Spleen (tissue), 11 donors: Measurements from ENCODE around the gene UGT1A9. TPM values are rescaled to one million over a fixed set of nuclear protein-coding genes. Genes with fewer than 3 reads are reported as not detected.
"Not testable (repeated sequence)": the region's sequence is repeated elsewhere in the genome, so short reads cannot be mapped to it uniquely, and the experiment has no call there.

ENCODE experiments used
- DNase-seq: peaks from one replicate; pipeline ENCODE4 v3.0.0-alpha.2; 2020
- H3K27ac ChIP-seq, 8 donors: fragments of 200-600 bp; sonication (generic) in 7 of 8; 1 replicate in 4 of 8; 2 replicates in 4 of 8; pipeline versions ENCODE4 v1.5.0 to v1.8.0; 2016 to 2021; ENCODE audit warnings: inconsistent platforms in 4 of 8, mild to moderate bottlenecking in 4 of 8, moderate library complexity in 1 of 8
- H3K27me3 ChIP-seq, 7 donors: fragments of 200-600 bp; sonication (generic) in 6 of 7; replicated peaks in 1 of 7; 1 replicate in 4 of 7; 2 replicates in 3 of 7; pipeline versions ENCODE4 v1.5.0 to v1.8.0; 2016 to 2021; ENCODE audit warnings: inconsistent platforms in 3 of 7, mild to moderate bottlenecking in 1 of 7
- H3K36me3 ChIP-seq, 6 donors: fragments of 200-600 bp; sonication (generic) in 5 of 6; 1 replicate in 4 of 6; 2 replicates in 2 of 6; pipeline versions ENCODE4 v1.5.0 to v1.8.0; 2016 to 2021; ENCODE audit warnings: inconsistent platforms in 2 of 6
- H3K4me1 ChIP-seq, 6 donors: fragments of 200-600 bp; sonication (generic) in 5 of 6; 1 replicate in 3 of 6; 2 replicates in 3 of 6; pipeline versions ENCODE4 v1.5.0 to v1.8.0; 2016 to 2021; ENCODE audit warnings: inconsistent platforms in 3 of 6
- H3K4me3 ChIP-seq, 8 donors: fragments of 200-600 bp; sonication (generic) in 7 of 8; 1 replicate in 4 of 8; 2 replicates in 4 of 8; pipeline versions ENCODE4 v1.5.0 to v1.8.0; 2016 to 2021; ENCODE audit warnings: inconsistent platforms in 4 of 8, mild to moderate bottlenecking in 4 of 8, moderate library complexity in 2 of 8
- H3K9me3 ChIP-seq, 8 donors: fragments of 200-600 bp; sonication (generic) in 7 of 8; 1 replicate in 4 of 8; 2 replicates in 4 of 8; pipeline versions ENCODE4 v1.5.0 to v1.8.0; 2016 to 2021; ENCODE audit warnings: inconsistent platforms in 4 of 8
- POLR2A ChIP-seq, 3 donors: fragments of 450-650 bp; IDR thresholded peaks; one replicate each; pipeline ENCODE4 v1.5.1; 2017; ENCODE audit warnings: antibody characterized with exemption in 3 of 3, mild to moderate bottlenecking in 1 of 3
- POLR2AphosphoS5 ChIP-seq, 3 donors: sonication (generic); formaldehyde crosslinking; IDR thresholded peaks; one replicate each; pipeline ENCODE4 v1.5.1; 2017; ENCODE audit warnings: antibody characterized with exemption in 3 of 3
- whole genome bisulfite sequencing, 5 donors: extraction: QIAGEN DNeasy Blood & Tissue Kit in 3 of 5; methylation state at CpG; one replicate each; pipeline versions ENCODE4 v1.1.5 to v1.1.7; 2013 to 2018; 5-methylcytosine and 5-hydroxymethylcytosine counted together
- intact Hi-C: fragments of 100-400 bp; cut with DNase I; formaldehyde crosslinking; loops from one replicate; pipeline ENCODE4 v1.15.0; 2023; ENCODE audit warnings: low total_unique reads
- polyA plus RNA-seq, 3 donors: library from polyadenylated mRNA; stranded (reverse); fragments of 200-250 nt; gene quantifications; one replicate each; pipeline ENCODE4 v1.2.1, GENCODE V29; 2013
- total RNA-seq, 7 donors: library from RNA; depleted of rRNA in 3 of 7; stranded (reverse); fragments of >200 nt in 3 of 7; fragmentation: NEBNext Ultra II Directional in 4 of 7; extraction: Animal tissue kit (Norgen Biotek cat#: 25700) in 4 of 7; gene quantifications; one replicate each; pipeline versions ENCODE4 v1.1.0 to v1.2.1, GENCODE V29; 2016 to 2021
- TF ChIP-seq, protein P1 (sequence below), 11 experiments: fragments of 200-600 bp in 7 of 11; fragments of 450-650 bp in 4 of 11; sonication (generic) in 4 of 11; IDR thresholded peaks in 8 of 11; conservative IDR thresholded peaks in 3 of 11; 1 replicate in 7 of 11; 2 replicates in 4 of 11; pipeline versions ENCODE4 v1.4.0 to v1.8.0; 2016 to 2021; ENCODE audit warnings: antibody characterized with exemption in 11 of 11, inconsistent platforms in 4 of 11, mild to moderate bottlenecking in 1 of 11
- donor health status: healthy with polysubstance abuse.
- donor health status: DM: no; HTN: no; CAD: no; lungs with moderate emphysema.
- donor health status: DM: no; HTN: no; CAD: no.
- donor health status: Bipolar disorder and iron deficiency.
- donor health status: healthy.
- donor health status: DM: no; HTN: no; CAD: no.
- donor health status: DM: yes; HTN: yes; CAD: no.

The UGT1A9 gene
- total and polyA plus RNA-seq, 10 donors: not detected

DNA sequence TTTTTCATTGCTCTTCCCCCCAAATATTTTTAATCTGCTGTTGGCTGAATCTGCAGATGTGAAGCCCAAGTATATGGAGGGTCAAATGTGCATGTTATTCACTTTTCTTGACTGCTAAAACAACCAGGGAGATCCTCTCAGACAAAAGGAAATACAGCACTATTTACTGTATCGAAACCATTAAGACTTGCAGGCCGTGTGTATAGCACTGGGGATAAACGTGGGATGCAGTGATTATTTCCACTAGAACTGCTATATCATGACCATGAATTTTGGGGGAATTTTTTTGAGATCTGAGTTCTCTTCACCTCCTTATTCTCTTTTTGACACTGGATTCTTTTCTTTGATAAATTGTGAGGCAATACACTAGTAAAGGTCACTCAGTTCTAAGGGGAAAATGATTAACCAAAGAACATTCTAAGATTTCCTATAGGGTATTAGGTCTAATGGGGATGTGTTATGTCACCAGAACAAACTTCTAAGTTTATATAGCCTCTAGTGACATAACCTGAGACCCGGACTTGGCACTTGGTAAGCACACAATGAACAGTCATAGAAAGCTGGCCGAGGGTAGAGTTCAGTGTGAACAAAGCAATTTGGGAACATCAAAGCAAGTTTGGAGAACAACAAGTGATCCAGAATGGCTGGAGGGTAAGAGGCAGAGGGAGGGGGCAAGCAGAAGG lies 73.5 kb downstream of the UGT1A9 start:
- Histone ChIP-seq H3K4me3 (no peak overlapping the region), H3K9me3 (peaks cover 0 to 5% (median 2%) of the 10 kb centered on the region in 8 donors), H3K27me3 (peaks cover 0 to 4% (median 0%) of the 10 kb centered on the region in 7 donors), H3K36me3 (no peaks in the 10 kb centered on the region), H3K27ac (no peak overlapping the region), H3K4me1 (no peaks in the 10 kb centered on the region)
- no peak for TF ChIP-seq POLR2AphosphoS5 (IDR thresholded peaks at IDR 0.05)
- no peak for TF ChIP-seq POLR2A (IDR thresholded peaks at IDR 0.05)
- TF ChIP-seq, protein P1, sequence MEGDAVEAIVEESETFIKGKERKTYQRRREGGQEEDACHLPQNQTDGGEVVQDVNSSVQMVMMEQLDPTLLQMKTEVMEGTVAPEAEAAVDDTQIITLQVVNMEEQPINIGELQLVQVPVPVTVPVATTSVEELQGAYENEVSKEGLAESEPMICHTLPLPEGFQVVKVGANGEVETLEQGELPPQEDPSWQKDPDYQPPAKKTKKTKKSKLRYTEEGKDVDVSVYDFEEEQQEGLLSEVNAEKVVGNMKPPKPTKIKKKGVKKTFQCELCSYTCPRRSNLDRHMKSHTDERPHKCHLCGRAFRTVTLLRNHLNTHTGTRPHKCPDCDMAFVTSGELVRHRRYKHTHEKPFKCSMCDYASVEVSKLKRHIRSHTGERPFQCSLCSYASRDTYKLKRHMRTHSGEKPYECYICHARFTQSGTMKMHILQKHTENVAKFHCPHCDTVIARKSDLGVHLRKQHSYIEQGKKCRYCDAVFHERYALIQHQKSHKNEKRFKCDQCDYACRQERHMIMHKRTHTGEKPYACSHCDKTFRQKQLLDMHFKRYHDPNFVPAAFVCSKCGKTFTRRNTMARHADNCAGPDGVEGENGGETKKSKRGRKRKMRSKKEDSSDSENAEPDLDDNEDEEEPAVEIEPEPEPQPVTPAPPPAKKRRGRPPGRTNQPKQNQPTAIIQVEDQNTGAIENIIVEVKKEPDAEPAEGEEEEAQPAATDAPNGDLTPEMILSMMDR (IDR thresholded peaks at IDR 0.05 in 8 of 11, conservative IDR thresholded peaks at IDR 0.05 in 3 of 11): no peak
- DNase-seq: no peak
- intact Hi-C loops: no loop called here
- 74 to 87% (median 79%) methylated on average over 5 of the region's 5 CpGs for WGBS, 5 donors

DNA sequence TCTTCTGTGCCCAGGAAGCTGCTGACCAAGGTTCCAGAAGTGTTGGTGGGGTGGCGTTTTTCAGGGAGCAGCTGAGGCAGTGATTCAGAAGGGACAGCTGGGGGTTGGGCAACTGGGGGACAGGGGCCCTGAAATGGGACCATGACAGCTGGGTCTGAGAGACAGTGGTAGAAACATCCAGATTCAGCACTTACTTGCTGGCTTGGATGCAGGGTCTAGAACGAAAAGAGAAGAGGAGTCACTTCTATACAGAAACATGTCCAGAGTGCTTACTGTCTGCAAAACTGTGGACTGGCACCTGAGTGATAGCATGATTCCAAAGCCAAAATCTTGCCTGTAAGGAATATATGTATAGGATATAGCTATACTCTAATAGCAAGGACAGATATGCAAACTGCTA lies 74.1 kb downstream of the UGT1A9 start:
- DNase-seq, H3K27ac ChIP-seq, H3K27me3 ChIP-seq, intact Hi-C loops, H3K4me1 ChIP-seq, H3K4me3 ChIP-seq, H3K36me3 ChIP-seq: not testable (repeated sequence)
- 56 to 80% (median 75%) methylated on average over 2 of the region's 2 CpGs for WGBS, 5 donors
- H3K9me3 ChIP-seq: peaks cover 0 to 11% (median 8%) of the 10 kb centered on the region in 8 donors

DNA sequence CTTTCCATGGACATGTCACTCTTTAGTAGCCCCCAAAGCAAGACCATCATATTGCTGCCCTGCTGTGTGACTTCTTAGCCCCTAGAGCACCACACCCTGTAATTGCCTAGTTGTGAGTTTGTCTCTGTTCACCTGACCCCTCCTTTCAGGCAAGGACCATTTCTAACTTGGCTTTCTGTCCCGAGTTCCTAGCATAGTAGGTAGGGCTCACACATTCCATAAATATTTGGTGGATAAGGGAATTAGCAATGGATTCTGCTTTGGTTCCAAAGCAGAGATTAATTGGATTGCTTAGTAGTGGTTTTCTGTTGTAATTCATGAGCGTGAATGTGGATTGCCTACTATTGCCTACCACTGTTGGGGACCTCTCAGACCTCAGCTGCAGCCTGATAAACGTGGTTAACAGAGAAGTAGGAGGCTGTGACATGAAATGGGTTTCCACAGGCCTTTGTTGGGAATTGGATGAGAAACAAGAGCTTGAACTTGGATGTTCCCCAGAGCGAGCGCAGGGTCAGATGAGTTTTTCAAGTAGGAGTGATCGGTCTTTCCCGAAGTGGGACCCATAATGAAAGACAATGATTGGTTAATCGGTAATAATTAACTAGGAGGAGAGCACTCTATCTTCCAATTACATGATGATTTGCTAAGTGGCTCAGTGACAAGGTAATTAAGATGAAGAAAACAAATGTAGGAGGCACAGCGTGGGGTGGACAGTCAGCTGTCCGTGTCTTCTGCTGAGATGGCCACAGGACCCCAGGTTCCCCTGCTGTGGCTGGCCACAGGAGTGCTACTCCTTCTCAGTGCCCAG lies 75.0 kb downstream of the UGT1A9 start:
- Histone ChIP-seq H3K27me3 (peaks cover 0 to 4% (median 0%) of the 10 kb centered on the region in 7 donors), H3K9me3 (peaks cover 0 to 19% (median 16%) of the 10 kb centered on the region in 8 donors), H3K36me3 (no peaks in the 10 kb centered on the region), H3K27ac (no peak overlapping the region), H3K4me3 (no peak overlapping the region), H3K4me1 (no peaks in the 10 kb centered on the region)
- no peak for DNase-seq
- intact Hi-C loops: no loop called here
- WGBS, 5 donors: 78 to 83% (median 82%) methylated on average over 9 to 10 of the region's 10 CpGs
- TF ChIP-seq POLR2AphosphoS5 (IDR thresholded peaks at IDR 0.05): no peak
- TF ChIP-seq POLR2A (IDR thresholded peaks at IDR 0.05): no peak
- TF ChIP-seq, protein P1 (IDR thresholded peaks at IDR 0.05 in 8 of 11, conservative IDR thresholded peaks at IDR 0.05 in 3 of 11): no peak

DNA sequence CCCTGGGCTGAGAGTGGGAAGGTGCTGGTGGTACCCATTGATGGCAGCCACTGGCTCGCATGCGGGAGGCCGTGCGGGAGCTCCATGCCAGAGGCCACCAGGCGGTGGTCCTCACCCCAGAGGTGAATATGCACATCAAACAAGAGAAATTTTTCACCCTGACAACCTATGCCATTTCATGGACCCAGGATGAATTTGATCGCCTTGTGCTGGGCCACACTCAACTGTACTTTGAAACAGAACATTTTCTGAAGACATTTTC lies 75.5 kb downstream of the UGT1A9 start:
- Histone ChIP-seq H3K36me3 (no peaks in the 10 kb centered on the region), H3K4me3 (no peak overlapping the region), H3K4me1 (no peaks in the 10 kb centered on the region), H3K27me3 (peaks cover 0 to 7% (median 0%) of the 10 kb centered on the region in 7 donors), H3K9me3 (peaks cover 0 to 23% (median 16%) of the 10 kb centered on the region in 8 donors), H3K27ac (no peak overlapping the region)
- TF ChIP-seq POLR2AphosphoS5 (IDR thresholded peaks at IDR 0.05) (no peak), POLR2A (IDR thresholded peaks at IDR 0.05) (no peak)
- TF ChIP-seq, protein P1 (IDR thresholded peaks at IDR 0.05 in 8 of 11, conservative IDR thresholded peaks at IDR 0.05 in 3 of 11): no peak
- WGBS, 5 donors: 86 to 95% (median 92%) methylated on average over 6 of the region's 6 CpGs
- no peak for DNase-seq
- intact Hi-C loops: no loop called here

DNA sequence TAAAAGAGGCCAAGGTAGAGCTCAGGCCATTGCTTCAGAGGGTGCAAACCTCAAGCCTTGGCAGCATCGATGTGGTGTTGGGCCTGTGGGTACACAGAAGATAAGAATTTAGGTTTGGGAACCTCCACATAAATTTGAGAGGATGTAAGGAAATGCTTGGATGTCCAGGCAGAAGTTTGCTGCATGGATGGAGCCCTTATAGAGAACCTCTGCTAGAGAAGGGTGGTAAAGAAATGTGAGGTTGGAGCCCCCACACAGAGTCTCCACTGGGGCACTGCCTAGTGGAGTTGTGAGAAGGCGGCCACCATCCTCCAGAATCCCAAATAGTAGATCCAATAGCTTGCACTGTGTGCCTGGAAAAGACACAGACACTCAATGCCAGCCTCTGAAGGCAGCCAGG lies 79.0 kb downstream of the UGT1A9 start:
- 74 to 89% (median 82%) methylated on average over 2 of the region's 2 CpGs for WGBS, 5 donors
- H3K4me1 ChIP-seq, intact Hi-C loops, H3K27ac ChIP-seq, H3K4me3 ChIP-seq, H3K36me3 ChIP-seq, DNase-seq: not testable (repeated sequence)
- H3K27me3 ChIP-seq: peaks cover 0 to 17% (median 0%) of the 10 kb centered on the region in 7 donors
- peaks cover 0 to 23% (median 16%) of the 10 kb centered on the region in 8 donors for H3K9me3 ChIP-seq

DNA sequence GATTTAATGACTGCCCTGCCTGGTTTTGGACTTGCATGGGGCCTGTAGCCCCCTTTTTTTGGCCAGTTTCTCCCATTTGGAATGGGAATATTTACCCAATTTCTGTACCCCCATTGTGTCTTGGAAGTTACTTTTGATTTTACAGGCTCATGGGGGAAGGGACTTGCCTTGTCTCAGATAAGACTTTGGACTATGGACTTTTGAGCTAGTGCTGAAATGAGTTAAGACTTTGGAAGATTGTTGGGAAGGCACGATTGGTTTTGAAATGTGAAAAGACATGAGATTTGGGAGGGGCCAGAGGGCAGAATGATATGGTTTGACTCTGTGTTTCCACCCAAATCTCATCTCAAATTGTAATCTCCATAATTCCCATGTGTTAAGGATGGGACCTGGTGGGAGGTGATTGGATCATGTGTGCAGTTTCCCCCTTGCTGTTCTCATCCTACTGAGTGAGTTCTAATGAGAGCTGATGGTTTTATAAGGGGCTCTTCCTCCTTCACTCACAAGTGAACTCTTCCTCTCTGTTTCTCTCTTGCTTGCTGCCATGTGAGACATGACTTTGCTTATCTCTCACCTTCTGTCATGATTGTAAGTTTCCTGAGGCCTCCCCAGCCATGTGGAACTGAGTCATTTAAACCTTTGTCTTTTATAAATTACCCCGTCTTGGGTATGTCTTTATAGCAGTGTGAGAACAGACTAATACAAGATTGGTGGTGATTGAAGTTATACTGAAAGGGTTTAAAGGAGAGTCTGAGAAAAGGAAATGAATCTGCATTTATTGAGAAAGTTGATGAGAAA lies 79.7 kb downstream of the UGT1A9 start:
- WGBS, 5 donors: 58 to 80% (median 77%) methylated on average over 2 of the region's 2 CpGs

More for the DNA sequence above, 79.7 kb downstream of the UGT1A9 start:
- H3K27me3 ChIP-seq: peaks cover 0 to 17% (median 0%) of the 10 kb centered on the region in 7 donors
- DNase-seq, H3K4me1 ChIP-seq, H3K27ac ChIP-seq, intact Hi-C loops, H3K36me3 ChIP-seq, H3K4me3 ChIP-seq: not testable (repeated sequence)
- peaks cover 0 to 23% (median 16%) of the 10 kb centered on the region in 8 donors for H3K9me3 ChIP-seq
